Fibroblast of upper back skin (primary cell): ENCODE measurements around the gene CCDC126.
A peak's percentile ranks its signal among the peaks of the same experiment; 100 is the strongest.
"Not testable (repeated sequence)": the region's sequence is repeated elsewhere in the genome, so short reads cannot be mapped to it uniquely, and the experiment has no call there.

Source experiments
- DNase-seq: peaks from one replicate; pipeline ENCODE4 v3.0.0-alpha.2; 2013

Gene CCDC126

DNA sequence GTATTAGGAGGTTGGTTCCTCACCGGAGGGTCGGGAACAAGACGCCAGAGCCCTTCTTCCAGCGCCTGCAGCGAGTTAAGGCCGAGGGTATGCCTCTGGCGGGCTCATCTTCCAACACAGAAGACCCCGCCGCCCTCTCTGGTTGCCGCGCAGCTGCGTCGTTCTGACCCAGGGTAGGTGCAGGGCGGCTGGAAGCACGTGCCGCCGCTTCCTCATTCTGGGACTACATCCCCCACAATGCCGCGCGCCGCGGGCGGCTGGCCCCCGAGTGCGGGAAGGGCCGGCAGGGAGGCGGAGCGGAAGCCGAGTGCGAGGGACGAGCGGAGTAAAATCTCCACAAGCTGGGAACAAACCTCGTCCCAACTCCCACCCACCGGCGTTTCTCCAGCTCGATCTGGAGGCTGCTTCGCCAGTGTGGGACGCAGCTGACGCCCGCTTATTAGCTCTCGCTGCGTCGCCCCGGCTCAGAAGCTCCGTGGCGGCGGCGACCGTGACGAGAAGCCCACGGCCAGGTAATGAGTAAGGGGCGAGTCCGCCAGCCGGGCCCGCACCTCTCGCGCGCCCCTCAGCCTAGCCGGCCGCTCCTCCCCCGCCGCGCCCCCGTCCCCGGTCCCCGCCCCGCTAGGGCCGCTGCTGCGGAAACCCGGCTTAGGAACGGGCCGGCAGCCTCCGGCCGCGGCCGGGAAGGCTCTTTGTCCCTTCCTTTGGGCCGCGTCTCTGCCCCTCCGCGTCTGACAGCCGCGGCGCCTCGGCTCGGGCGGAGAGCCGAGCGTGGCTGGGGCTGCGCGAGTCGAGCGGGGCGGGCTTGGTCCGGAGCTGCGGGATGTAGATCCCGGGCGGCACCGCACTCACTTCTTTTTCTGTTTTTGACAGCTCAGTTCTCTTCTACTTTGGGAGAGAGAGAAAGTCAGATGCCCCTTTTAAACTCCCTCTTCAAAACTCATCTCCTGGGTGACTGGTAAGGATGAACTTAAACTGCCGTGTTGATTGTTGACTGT lies at the start of gene CCDC126:
TSS of gene CCDC126 (plus strand) at position 289 of the 998 bp plus-strand sequence. CDS start 13,934 bp downstream, outside the sequence.
- DNase-seq = peak; percentile 89

DNA sequence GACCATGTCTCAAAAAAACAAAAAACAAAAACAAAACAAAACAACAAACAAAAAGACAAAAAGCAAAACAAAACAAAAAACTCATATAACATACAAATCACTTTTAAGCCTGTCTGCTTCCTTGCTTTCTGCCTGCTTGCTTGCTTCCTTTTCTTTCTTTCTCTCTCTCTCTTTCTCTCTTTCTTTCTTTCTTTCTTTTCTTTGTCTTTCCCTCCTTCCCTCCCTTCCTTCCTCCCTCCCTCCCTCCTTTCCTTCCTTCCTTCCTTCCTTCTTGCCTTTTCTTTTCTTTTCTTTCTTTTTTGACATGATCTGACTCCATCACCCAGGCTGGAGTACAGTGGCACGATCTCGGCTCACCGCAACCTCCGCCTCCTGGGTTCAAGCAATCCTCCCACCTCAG lies 49.5 kb upstream of the CCDC126 start:
- DNase-seq = no peak

GRCh38 chr7:23558303-23558702 lies 38.9 kb upstream of the CCDC126 start:
- DNase-seq = no peak

GRCh38 chr7:23570592-23571200 lies 26.5 kb upstream of the CCDC126 start:
- DNase-seq = peak; percentile 80

GRCh38 chr7:23581975-23582374 lies 15.2 kb upstream of the CCDC126 start:
- not testable (repeated sequence) for DNase-seq

- not testable (repeated sequence) for DNase-seq
Measured at GRCh38 chr7:23585304-23585703, 11.9 kb upstream of the CCDC126 start.

- no peak for DNase-seq
Measured at GRCh38 chr7:23586159-23586558, 11.0 kb upstream of the CCDC126 start.

- DNase-seq = no peak
Measured at GRCh38 chr7:23590529-23590928, 6.7 kb upstream of the CCDC126 start.

DNA sequence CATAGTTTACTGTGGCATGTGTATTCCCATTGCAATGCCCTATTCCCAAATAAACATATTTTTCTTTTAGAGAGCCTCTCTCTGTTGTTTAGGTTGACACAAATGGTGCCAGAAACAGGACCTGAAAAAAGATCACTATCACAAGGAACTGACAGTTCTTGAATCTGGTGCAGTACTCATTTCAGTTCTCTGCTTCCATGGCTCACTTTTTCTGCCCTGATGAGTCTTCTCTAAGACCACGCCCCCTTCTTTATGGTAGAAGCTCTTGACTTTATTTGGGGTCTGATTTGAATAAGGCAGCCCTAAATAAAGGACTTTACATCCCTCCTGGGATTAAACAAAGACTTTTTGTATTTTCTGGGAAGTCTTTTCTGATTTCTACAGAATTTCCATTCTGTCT lies 3.5 kb upstream of the CCDC126 start:
- no peak for DNase-seq

GRCh38 chr7:23594879-23595604 lies 2.1 kb upstream of the CCDC126 start:
- peak; percentile 10 for DNase-seq

- no peak for DNase-seq
Measured at GRCh38 chr7:23598296-23598695, 1.1 kb downstream of the CCDC126 start.

DNA sequence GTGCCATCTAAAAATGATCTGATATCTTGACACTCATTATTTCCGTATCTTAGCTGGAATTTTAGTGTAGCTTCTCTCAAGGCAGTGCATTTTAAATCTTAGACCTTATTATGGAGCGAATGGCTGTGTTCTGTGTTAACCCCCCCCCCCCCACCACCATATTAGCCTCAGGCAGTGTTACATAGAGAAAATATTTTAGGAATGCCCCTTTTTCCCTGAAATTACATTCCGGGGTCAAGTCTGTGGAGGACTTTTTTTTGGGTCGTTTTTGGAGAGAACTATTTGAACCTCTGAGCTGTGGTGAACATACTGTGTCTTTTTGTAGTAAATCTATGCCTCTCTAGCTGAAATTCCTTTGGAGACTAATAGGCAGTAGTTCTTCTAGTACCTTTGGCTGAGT lies 3.1 kb downstream of the CCDC126 start:
- DNase-seq = peak; percentile 69

DNA sequence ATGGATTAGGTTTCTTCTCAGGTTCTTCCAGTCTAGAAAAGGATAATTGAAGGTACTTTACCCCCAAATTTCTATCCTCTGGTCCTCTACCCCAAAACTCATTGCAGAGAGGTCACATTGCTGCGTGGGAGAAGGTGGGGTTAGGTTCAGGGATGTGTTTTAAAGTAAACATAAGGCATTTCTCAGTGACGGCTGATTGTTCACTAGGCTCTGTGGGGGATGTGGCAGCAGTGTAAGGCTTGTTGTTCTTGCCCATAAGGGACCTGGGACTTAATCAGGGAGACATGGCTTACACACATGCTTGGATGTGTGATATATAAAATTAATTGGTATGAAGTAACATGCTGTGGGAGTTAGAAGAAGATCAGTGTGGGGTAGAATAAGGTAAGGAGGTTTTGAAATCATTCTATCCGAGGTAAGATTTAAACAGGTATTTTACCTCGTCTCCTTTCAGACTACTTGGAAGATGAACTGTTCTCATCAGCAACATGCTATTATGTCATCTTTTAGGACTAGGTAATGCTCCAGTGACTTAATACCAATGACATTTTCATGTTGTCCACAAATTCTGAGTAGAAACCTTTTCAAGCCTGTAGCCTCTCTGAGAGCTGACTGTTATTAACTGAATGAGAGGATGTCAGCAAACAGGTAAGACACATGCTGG lies 6.6 kb downstream of the CCDC126 start:
- no peak for DNase-seq

DNA sequence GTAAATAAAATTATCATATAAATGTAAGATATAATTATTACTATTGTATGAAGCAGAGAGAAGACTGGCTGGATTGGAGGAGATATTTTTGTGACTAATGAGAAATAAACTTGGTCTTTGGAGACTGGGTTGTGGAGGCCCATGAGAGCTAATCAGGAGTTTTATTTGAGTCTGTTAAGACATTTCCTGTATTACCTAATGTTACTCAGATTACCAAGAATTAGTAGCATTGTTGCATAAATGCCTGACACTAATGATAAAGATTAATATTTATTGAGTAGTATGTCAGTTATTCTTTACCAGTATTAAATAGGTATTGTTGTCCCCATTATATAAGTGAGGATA lies 7.1 kb downstream of the CCDC126 start:
- no peak for DNase-seq

GRCh38 chr7:23607130-23607529 lies 9.9 kb downstream of the CCDC126 start:
- DNase-seq = no peak

- DNase-seq = no peak
Measured at GRCh38 chr7:23607866-23608265, 10.7 kb downstream of the CCDC126 start.

DNA sequence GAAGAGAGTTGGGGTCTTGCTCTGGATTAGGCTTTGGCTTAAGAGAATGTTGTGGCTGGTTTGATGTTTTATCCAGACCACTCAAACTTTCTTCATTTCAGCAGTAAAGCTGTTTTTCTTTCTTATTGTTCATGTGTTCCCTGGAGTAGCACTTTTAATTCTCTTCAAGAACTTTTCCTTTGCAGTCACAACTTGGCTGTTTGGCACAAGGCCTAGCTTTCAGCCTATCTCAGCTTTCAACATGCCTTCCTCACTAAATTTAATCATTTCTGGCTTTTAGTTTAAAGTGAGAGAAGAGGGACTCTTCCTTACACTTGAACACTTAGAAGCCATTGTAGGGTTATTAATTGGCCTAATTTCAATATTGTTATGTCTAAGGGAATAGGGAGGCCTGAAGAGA lies 18.1 kb downstream of the CCDC126 start:
- no peak for DNase-seq

- no peak for DNase-seq
Measured at GRCh38 chr7:23616593-23616992, 19.4 kb downstream of the CCDC126 start.

GRCh38 chr7:23617482-23617881 lies 20.3 kb downstream of the CCDC126 start:
- no peak for DNase-seq

DNA sequence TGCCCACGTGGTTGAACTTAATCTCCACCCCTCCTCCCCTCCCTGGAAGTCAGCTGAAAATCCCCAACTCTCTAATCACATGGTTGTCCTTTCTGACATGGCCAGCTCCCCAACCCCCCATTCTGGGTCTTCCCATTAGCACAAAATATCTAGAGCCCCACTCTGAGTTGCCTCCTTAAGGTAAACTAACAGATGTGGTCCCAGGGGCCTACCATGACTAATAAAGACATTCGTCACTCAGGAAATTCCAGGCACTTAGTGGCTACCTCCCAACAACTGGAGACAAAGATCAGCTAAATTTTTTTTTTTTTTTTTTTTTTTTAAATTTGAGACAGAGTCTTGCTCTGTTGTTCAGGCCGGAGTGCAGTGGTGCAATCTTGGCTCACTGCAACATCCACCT lies 21.1 kb downstream of the CCDC126 start:
- peak; percentile 41 for DNase-seq

GRCh38 chr7:23619141-23619540 lies 22.0 kb downstream of the CCDC126 start:
- no peak for DNase-seq

DNA sequence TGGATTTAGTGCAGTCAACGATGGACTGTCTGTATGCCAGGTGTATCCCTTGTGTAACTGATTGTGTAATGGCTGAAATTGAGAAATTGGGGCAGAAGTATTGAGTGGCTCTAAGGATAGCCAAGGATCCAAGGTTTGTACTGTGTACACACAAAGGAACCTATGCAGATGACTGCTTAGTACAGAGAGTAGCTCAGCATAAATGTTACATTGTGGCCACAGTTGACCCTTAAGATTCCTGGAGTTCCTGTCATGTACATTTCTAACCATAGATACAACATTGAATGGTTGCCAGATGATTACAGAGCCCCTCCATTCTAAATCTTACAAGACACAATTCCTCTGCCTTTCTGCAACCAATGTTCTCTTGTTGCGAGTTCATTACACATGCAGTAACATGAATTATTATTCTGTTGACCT lies 25.3 kb downstream of the CCDC126 start:
- peak; percentile 70 for DNase-seq

- DNase-seq = no peak
Measured at GRCh38 chr7:23628370-23628769, 31.2 kb downstream of the CCDC126 start.
